Activated T-cell treated with anti-CD3 and anti-CD28 coated beads, Interleukin-2, amount 50 U/mL, for 24 hours (primary cell): ENCODE results near the gene DUSP2.
A peak's percentile ranks its signal among the peaks of the same experiment; 100 is the strongest.

Source experiments
- DNase-seq: peaks from one replicate; pipeline ENCODE4 v3.0.0-alpha.2; 2020
- H3K27ac Mint-ChIP-seq: 2 replicates; pipeline ENCODE4 v1.8.0; 2020; ENCODE audit warnings: mild to moderate bottlenecking, mixed read lengths
- H3K27me3 Mint-ChIP-seq: 2 replicates; pipeline ENCODE4 v1.8.0; 2020; ENCODE audit warnings: mixed read lengths
- H3K36me3 Mint-ChIP-seq: 2 replicates; pipeline ENCODE4 v1.8.0; 2020; ENCODE audit warnings: low read depth, mixed read lengths
- H3K4me1 Mint-ChIP-seq: 2 replicates; pipeline ENCODE4 v1.8.0; 2020; ENCODE audit warnings: low read depth, mixed read lengths
- H3K4me3 Mint-ChIP-seq: 2 replicates; pipeline ENCODE4 v1.8.0; 2020; ENCODE audit warnings: mild to moderate bottlenecking, moderate library complexity, mixed read lengths
- H3K9me3 Mint-ChIP-seq: 2 replicates; pipeline ENCODE4 v1.8.0; 2020; ENCODE audit warnings: mixed read lengths

DUSP2 gene

DNA sequence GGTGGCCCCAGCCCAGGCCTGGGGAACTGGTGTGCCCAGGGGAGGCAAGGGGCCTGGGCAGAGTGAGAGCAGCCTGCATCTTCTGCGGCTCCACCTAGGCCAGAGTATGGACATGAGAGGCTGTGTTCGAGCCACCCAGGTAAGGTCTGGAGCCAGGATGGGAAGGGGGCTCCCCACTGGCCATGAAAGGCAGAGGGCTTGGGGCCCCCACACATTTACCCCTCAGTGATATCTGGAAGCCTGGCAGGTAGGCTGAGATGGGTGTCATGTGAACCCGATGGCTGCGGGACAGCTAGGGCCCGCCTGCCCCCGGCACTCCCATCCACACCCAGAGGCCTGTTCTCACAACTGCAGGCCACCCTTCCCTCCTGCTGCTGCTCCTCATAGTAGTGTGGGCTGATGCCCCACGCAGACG is 42.0 kb downstream of the DUSP2 start:
- no peaks in the 10 kb centered on the region for H3K4me1 Mint-ChIP-seq
- H3K4me3 Mint-ChIP-seq, result no peak overlapping the region
- peak overlapping the region; percentile 4 for H3K27ac Mint-ChIP-seq
- no peak for DNase-seq
- no peaks in the 10 kb centered on the region for H3K36me3 Mint-ChIP-seq
- H3K27me3 Mint-ChIP-seq, result no peaks in the 10 kb centered on the region
- H3K9me3 Mint-ChIP-seq, result peaks cover 14% of the 10 kb centered on the region

GRCh38 chr2:96102596-96103186 is 42.5 kb downstream of the DUSP2 start:
- Mint-ChIP-seq H3K4me1 (no peaks in the 10 kb centered on the region), H3K27ac (no peak overlapping the region), H3K36me3 (no peaks in the 10 kb centered on the region), H3K9me3 (peaks cover 14% of the 10 kb centered on the region), H3K27me3 (no peaks in the 10 kb centered on the region), H3K4me3 (no peak overlapping the region)
- no peak for DNase-seq

DNA sequence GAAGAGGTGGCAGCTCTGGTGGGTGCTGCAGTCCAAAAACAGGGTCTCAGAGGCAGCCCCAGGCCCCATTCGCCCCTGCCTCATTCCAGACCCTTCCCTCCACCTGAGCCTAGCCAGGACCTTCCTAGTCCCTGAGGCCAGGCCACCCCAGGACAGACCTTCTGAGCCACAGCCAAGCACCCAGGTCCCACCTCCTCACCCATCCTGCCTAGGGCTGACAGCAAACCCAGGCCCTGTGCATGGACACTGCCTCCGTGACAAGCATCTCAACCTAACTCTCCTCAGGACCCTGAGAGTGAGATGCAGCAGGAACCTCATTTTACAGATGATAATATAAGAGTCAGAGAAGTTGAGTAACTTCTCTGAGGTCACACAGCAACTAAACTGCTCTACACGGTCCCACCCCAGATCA is 44.3 kb downstream of the DUSP2 start:
- H3K27me3 Mint-ChIP-seq, result no peaks in the 10 kb centered on the region
- DNase-seq, result no peak
- peaks cover 14% of the 10 kb centered on the region for H3K9me3 Mint-ChIP-seq
- H3K27ac Mint-ChIP-seq, result no peak overlapping the region
- H3K4me1 Mint-ChIP-seq, result no peaks in the 10 kb centered on the region
- H3K4me3 Mint-ChIP-seq, result no peak overlapping the region
- H3K36me3 Mint-ChIP-seq, result no peaks in the 10 kb centered on the region

DNA sequence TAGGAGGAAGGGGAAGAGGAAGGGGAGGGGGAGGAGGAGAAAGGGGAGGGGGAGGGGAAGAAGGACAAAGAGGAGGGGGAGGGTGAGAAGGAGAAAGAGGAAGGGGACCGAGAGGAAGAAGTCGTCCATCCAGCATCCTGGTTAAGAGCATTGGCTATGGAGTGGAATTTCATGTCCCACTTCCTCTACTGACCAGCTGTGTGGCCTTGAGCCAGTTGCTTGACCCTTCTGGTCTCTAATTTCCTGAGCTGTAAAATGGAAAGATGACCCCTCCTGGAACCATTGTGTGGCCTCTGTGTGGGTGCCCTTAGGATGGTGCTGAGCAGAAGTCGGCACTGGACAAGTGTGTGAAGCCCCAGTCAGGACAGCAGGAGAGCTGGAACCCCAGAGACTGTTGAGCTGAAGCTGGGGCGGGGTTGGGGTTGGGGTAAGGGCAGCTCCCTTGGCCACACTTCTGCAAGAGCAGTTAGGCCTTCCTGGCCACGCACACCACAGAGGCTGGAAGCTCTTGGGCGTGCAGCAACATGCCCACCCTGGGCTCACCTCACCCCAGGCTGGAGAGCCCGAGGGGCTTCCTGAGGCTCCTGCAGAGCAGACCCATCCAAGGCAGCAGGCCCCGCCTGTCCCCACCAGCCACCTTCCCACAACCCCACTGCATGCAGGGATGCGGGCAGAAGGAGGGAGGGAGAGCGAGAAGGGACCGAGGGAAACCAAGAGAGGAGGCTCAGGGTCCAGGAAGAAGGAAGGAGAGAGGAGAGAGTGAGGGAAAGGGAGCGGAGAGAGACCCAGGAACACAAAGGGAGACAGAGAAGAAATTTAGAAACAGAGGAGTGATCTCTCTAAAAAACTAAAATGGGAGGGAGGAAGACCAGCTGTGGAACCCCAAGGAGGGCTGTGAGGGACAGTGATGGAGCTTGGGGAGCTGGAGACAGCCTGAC is 45.1 kb downstream of the DUSP2 start:
- H3K27me3 Mint-ChIP-seq, result no peaks in the 10 kb centered on the region
- H3K4me1 Mint-ChIP-seq, result no peaks in the 10 kb centered on the region
- H3K4me3 Mint-ChIP-seq, result no peak overlapping the region
- no peak overlapping the region for H3K27ac Mint-ChIP-seq
- DNase-seq, result peak; percentile 27
- no peaks in the 10 kb centered on the region for H3K36me3 Mint-ChIP-seq
- H3K9me3 Mint-ChIP-seq, result peaks cover 6% of the 10 kb centered on the region

- Mint-ChIP-seq H3K4me3 (no peak overlapping the region), H3K4me1 (no peaks in the 10 kb centered on the region), H3K9me3 (no peaks in the 10 kb centered on the region), H3K27me3 (no peaks in the 10 kb centered on the region), H3K36me3 (no peaks in the 10 kb centered on the region), H3K27ac (no peak overlapping the region)
- DNase-seq, result peak; percentile 21
Observed at GRCh38 chr2:96098900-96099590, 46.2 kb downstream of the DUSP2 start.

GRCh38 chr2:96097951-96098823 is 47.1 kb downstream of the DUSP2 start:
- H3K4me1 Mint-ChIP-seq, result no peaks in the 10 kb centered on the region
- no peaks in the 10 kb centered on the region for H3K36me3 Mint-ChIP-seq
- H3K4me3 Mint-ChIP-seq, result no peak overlapping the region
- no peaks in the 10 kb centered on the region for H3K9me3 Mint-ChIP-seq
- H3K27me3 Mint-ChIP-seq, result no peaks in the 10 kb centered on the region
- no peak for DNase-seq
- no peak overlapping the region for H3K27ac Mint-ChIP-seq

- Mint-ChIP-seq H3K27me3 (no peaks in the 10 kb centered on the region), H3K9me3 (no peaks in the 10 kb centered on the region), H3K4me3 (no peak overlapping the region), H3K36me3 (no peaks in the 10 kb centered on the region), H3K27ac (no peak overlapping the region), H3K4me1 (no peaks in the 10 kb centered on the region)
- no peak for DNase-seq
Observed at GRCh38 chr2:96097441-96097840, 47.8 kb downstream of the DUSP2 start.

GRCh38 chr2:96095116-96095636 is 50.1 kb downstream of the DUSP2 start:
- no peak for DNase-seq
- no peak overlapping the region for H3K4me3 Mint-ChIP-seq
- H3K9me3 Mint-ChIP-seq, result no peaks in the 10 kb centered on the region
- H3K27me3 Mint-ChIP-seq, result no peaks in the 10 kb centered on the region
- H3K4me1 Mint-ChIP-seq, result no peaks in the 10 kb centered on the region
- no peak overlapping the region for H3K27ac Mint-ChIP-seq
- no peaks in the 10 kb centered on the region for H3K36me3 Mint-ChIP-seq

DNA sequence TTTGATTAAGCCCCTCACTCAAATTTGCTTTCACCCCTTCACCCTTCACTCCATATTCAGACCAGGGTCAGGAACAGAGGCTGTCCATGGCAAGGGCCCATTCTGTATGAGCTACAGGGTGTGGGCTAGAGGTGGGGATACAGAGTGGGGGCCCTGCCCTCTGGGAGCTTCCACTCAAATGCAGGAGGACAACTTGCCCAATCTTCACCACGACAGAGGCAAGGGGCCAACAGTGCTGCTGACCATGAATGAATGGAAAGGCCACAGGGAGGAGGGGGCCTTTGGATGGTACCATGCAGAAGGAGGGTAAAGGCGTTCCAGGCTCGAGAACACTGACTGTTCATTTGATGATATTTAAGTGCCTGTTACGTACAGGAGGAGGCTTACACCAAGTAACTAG is 51.7 kb downstream of the DUSP2 start:
- DNase-seq, result no peak
- H3K9me3 Mint-ChIP-seq, result no peaks in the 10 kb centered on the region
- no peaks in the 10 kb centered on the region for H3K4me1 Mint-ChIP-seq
- H3K27me3 Mint-ChIP-seq, result no peaks in the 10 kb centered on the region
- H3K36me3 Mint-ChIP-seq, result no peaks in the 10 kb centered on the region
- no peak overlapping the region for H3K4me3 Mint-ChIP-seq
- H3K27ac Mint-ChIP-seq, result no peak overlapping the region
